HG02588 (cell line): ENCODE data around the gene HSPA12A.

Experiments used
- ATAC-seq: cut with Tn5 transposase; IDR thresholded peaks from one replicate; pipeline ENCODE4 v1.9.1; 2021; ENCODE audit warnings: mild to moderate bottlenecking, moderate library complexity; ENCODE audit not compliant: unreplicated experiment

Gene HSPA12A

GRCh38 chr10:116694243-116694926 lies 48.0 kb downstream of the HSPA12A start:
- no peak for ATAC-seq

DNA sequence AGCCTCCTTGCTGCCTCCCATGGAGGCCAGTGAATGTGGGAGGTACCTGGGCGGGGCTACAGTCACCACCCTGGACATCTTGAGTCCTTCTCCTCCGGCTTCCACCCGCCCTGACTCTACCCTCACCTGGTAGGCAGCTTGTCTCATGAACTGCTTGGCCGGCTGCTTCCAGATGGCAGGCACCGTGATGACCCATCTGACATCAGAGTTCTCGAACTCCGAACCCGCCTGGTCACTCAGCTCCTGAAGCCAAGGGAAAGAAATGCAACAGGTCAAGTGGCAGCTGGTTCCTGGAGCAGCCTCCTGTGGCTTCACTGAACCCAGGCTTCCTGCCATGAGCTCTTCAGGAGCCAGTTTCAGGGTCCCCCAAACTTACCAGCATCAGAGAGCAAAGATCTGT lies 50.1 kb downstream of the HSPA12A start:
- ATAC-seq: no peak

- no peak for ATAC-seq
These were observed 50.7 kb downstream of the HSPA12A start for GRCh38 chr10:116691635-116692034.

DNA sequence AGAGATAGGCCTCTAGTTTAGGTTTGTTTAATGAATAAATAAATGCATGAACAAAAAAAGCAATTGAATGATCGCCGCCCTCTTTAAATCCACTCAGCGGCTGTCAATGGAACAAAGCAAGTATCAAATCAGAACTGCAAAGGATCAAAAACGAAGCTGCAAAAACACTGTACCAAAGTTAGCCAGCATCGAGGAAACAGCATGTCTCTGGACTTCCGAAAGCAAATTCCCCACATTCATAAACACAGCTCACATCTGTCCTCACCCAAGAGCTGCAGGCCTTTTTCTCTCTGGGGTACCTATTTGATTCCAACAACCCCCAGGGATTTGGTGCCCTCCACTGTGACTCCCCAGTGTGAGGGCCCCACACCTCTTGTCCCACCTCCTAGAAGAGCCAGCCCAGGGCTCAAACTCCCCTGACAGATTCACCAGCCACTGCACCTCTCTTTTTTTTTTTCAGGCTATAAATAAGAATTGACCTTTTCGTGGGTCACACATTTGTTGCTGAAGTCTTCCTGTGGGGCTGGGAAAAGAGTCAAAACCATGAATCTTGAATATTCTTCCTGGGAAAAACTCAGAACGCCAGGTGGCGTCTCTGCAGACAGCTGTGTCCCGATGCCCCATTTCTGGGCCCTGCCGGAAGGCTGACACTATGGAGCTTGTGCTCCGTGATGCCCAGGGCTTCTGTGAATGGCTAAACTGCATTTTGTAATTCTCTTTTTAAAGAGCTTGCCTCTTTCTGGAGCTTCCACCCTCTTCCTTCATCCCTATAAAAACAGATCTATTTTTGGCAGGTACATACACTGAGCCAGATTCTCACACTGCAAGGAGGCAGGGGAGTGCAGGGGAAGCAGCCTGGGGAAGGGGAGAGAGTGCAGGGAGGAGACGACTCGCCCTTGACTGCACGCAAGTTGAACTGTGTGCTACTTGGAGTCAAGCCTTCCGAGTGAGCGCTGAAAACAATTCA lies 51.7 kb downstream of the HSPA12A start:
- no peak for ATAC-seq

DNA sequence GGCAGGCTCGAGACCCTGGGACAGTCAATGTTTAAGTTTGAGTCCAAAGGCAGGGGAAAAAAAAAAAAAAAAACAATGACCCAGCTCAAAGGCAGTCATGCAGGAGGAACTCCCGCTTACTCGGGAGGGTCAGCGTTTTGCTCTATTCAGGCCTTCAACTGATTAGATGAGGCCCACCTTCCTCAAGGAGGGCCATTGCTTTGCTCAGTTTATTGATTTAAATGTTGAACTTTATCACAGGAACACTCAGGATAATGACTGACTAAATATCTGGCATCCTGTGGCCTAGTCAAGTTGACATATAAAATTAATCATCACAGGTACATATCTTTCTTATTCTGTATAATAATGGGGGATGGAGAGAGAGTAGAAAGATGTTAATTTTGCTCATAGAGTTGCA lies 52.6 kb downstream of the HSPA12A start:
- no peak for ATAC-seq

- no peak for ATAC-seq
These were observed 53.4 kb downstream of the HSPA12A start for GRCh38 chr10:116688741-116689495.

DNA sequence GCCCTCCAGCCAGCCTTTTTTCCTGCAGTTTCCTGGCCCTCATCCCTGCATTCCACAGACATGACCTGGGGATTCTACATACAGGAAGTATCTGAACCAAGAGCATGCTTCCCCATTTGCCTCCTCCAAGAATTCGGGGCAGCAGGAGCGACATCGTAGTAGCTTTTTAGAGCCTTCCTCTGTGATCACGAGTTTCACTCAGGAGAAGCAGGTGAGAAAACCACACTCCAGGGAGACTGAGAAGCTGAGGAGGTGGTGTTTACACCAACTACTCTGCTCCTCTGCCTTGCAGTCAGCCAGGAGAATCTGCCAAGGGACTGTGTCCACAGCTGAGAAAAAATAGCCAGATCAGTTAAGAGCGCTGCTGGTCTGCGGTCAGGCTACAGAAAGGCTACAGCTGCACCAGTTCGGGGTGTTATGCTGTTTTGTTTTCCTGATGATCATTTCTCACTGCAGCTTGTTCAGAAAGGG lies 54.1 kb downstream of the HSPA12A start:
- no peak for ATAC-seq

DNA sequence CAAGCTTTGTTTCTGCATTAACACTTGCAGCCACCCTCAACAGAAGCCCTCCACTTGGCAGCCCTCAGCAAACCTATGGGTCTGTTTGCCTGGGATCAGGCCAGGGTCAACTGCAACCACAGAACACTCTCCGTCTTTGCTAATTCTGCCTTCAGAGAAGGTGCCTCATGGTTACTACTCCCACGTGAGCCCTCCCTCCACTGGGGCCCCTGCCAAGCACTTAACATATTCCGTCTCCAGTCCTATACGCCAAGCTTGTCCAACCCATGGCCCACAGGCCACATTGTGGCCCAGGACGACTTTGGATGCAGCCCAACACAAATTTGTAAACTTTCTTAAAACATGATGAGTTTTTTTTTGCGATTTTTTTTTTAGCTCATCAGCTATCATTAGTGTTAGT lies 54.7 kb downstream of the HSPA12A start:
- no peak for ATAC-seq

DNA sequence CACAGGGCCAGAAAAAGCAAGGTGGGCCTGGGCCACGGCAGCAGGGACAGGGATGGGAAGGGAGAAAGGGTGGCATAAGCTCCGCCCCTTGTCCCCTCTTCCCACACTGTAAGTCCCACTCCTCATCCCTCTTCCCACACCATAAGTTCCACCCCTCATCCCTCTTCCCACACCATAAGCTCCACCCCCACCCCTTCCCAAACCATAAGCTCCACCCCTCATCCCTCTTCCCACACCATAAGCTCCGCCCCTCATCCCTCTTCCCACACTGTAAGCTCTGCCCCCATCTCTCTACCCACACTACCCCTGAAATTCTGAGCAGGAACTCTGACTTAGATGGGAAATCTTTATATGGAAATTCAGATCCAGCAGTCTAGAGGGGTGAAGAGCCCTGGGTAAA lies 55.7 kb downstream of the HSPA12A start:
- no peak for ATAC-seq

DNA sequence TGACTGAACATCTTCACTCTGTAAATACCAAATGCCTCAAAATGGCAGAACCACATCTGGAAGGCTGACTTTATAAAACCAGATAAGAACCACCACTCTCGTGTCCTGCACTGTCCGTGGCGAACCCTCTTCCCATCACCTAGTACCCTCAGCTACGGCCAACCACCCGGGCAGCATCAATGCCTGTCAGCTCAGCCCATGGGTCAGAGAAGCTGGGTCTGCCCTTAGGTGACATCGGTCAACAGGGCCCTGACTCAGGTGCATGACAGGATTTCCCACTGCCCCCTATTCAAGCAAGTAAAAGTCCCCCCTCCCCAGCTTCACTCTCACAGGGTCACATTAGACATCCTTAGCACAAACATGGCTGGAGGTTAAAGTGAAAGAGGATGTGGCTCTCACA lies 56.6 kb downstream of the HSPA12A start:
- ATAC-seq: no peak

GRCh38 chr10:116684781-116685180 lies 57.6 kb downstream of the HSPA12A start:
- no peak for ATAC-seq

GRCh38 chr10:116683821-116684220 lies 58.5 kb downstream of the HSPA12A start:
- ATAC-seq: no peak

DNA sequence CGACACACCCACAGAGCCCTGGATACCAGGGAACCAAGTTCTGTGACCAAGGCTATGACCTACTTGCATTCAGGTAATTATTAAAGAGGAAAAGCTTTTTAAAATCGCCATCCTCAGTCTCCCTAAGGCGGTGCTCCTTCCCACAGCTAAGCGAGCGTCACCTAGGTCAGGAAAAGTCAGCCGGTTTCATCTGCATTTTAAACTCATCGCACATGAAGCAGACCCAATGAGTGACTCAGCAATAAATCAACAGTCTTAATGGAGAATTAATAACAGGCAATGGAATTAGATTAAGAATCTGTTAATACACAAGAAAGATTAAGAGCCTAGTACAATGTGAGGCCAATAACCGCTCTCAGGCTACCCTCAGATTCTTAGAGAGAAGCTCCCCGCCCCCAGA lies 59.2 kb downstream of the HSPA12A start:
- ATAC-seq: no peak

DNA sequence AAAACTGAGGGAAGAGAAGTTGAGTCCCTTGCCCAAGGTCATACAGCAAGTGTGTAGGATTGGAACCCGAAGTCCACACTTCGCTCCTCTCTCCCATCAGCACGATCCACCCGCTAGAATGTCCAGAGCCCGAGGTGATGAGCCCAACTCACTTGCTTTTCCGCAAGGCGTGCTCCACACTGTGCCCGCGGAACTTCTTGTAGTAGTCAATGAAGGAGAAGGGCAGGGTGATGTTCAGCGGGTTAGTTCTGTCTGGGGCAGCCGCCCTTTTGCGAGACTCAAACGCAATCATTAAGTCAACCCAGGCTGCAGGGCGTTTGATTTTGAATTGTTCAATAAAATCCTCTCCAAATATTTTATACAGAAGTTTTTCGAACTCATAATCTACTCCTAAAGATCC lies 63.0 kb downstream of the HSPA12A start:
- no peak for ATAC-seq

GRCh38 chr10:116676633-116677032 lies 65.7 kb downstream of the HSPA12A start:
- ATAC-seq: no peak

GRCh38 chr10:116676118-116676517 lies 66.2 kb downstream of the HSPA12A start:
- ATAC-seq: no peak

DNA sequence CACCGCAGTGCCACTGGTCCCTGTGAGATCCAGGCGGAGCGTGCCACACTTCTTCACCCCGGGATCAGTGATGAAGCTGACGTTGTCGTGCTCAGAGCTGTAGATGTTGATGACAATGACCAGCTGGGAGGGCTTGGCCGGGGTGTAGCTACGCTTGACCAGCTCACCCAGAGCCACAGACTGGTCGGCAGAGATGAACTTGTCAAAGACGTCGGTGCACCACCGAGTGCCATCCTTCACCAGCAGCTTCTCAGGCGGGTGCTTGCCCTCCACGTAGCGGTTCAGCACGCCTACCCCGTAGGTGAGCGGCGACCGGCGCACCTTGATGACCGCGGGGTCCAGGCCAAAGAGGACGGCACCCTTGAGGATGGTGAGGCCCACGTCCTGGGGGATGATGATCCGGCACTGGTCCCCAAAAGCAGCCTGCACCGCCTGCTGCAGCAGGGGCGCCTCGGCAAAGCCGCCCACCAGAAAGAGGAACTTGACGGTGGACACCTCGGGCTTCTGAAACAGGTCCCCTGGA lies 67.4 kb downstream of the HSPA12A start:
- ATAC-seq: no peak

- ATAC-seq: no peak
These were observed 68.5 kb downstream of the HSPA12A start for GRCh38 chr10:116673866-116674265.

DNA sequence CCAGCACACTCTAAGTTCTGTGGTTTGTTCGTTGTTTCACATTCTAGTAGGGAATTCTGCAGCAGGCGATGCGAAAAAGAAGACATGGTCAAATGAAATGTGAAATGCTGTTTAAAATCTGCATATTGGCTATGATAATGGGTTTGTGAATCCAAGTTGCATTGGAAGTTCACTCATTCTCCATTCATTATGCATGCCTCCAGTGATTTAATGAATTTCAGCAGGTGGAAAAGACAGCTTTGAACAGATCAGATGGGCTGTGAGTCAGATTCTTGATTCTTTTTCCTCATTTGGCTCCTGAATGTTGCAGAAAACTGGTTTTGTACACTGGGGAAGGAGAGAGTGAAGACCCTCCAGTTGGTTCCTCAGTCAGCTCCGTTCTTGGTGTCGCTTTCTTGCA lies 69.5 kb downstream of the HSPA12A start:
- ATAC-seq: no peak

DNA sequence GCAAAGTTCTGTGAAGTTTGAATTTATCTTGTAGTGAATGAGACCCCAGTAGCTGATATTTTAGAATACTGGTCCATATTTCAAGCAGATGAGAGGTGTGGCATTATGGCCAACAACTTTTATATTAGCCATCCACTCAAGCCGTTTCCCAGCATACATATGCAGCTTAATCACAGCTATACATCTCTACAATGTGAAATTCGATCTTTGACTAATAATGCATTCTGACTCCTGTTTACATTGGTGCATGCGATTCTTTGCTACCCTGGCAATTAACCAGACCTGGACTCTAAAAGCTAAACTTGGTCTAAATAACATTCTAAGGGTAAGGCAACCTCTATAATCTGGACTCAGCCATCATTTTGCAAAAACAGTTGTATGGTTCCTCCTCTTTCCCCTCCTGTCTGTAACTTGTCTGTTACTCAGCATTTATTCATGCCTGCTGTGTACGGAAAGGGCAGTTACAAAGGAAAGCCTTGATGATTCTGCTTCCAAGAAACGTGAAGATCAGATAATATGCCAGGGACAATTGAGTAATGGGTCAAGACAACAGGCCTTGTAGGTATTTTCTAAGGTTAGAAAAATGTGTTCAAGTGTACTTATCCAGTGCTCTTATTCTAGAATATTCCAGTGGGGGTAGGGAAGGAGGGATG lies 71.0 kb downstream of the HSPA12A start:
- ATAC-seq: no peak

- ATAC-seq: no peak
These were observed 71.7 kb downstream of the HSPA12A start for GRCh38 chr10:116670706-116671105.
